ENCODE measurements around the gene EPHB4.
"Not testable (repeated sequence)": the region's sequence is repeated elsewhere in the genome, so short reads cannot be mapped to it uniquely, and the experiment has no call there.

Gene EPHB4

GRCh38 chr7:100856871-100857282 is 29.6 kb upstream of the EPHB4 start:
- Histone ChIP-seq H3K9me3 (ENCODE audit: insufficient read depth, low read depth, low read length) (no peaks in the 10 kb centered on the region), H4K20me1 (ENCODE audit: insufficient read depth, low read length, poor library complexity, severe bottlenecking) (no peaks in the 10 kb centered on the region), H3K79me2 (ENCODE audit: insufficient read depth, low read length) (peaks cover 11% of the 10 kb centered on the region; the same call in 1 of the 2 replicates), H3K27me3 (ENCODE audit: insufficient read depth, low read length, poor library complexity, severe bottlenecking) (no peaks in the 10 kb centered on the region), H3K4me1 (ENCODE audit: insufficient read depth, low read length, poor library complexity, severe bottlenecking) (peaks cover 11% of the 10 kb centered on the region), H3F3A (ENCODE audit: low read depth) (no peaks in the 10 kb centered on the region), H3K4me3 (ENCODE audit: low read length, poor library complexity, severe bottlenecking) (no peak overlapping the region), H3K9ac (ENCODE audit: low read depth, low read length, poor library complexity, severe bottlenecking) (no peak overlapping the region), H2AFZ (ENCODE audit: low read length) (no peak overlapping the region), H3K9me2 (replicated peaks; ENCODE audit: low read depth, low read length) (no peaks in the 10 kb centered on the region), H3K4me2 (ENCODE audit: low read depth, low read length, poor library complexity, severe bottlenecking) (no peak overlapping the region), H3K36me3 (ENCODE audit: insufficient read depth, low read length) (no peaks in the 10 kb centered on the region)
- TF ChIP-seq CTCF (conservative IDR thresholded peaks at IDR 0.05; ENCODE audit: low read length) (no peak), EZH2phosphoT487 (IDR thresholded peaks at IDR 0.05; ENCODE audit: borderline replicate concordance) (no peak)

DNA sequence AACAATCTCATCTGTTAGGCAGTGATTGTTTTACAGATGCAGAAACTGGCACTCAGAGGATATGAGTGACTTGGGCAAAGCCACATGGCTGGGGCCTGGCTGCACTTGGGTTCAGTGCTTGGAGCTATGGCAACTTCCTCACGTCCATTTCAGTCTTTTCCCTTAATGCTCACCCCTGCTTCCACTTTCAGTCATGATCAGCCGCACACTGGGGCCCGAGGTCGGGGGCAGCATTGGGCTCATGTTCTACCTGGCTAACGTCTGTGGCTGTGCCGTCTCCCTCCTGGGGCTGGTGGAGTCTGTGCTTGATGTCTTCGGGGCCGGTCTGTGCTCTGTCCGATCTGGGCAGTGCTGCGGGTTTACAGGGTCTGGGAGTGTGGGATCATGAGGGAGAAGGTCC is 28.2 kb upstream of the EPHB4 start:
- Histone ChIP-seq H4K20me1 (ENCODE audit: insufficient read depth, low read length, poor library complexity, severe bottlenecking) (no peaks in the 10 kb centered on the region), H3K9me3 (ENCODE audit: insufficient read depth, low read depth, low read length) (no peaks in the 10 kb centered on the region), H3K9ac (ENCODE audit: low read depth, low read length, poor library complexity, severe bottlenecking) (no peak overlapping the region), H3K4me3 (ENCODE audit: low read length, poor library complexity, severe bottlenecking) (no peak overlapping the region), H3K27me3 (ENCODE audit: insufficient read depth, low read length, poor library complexity, severe bottlenecking) (no peaks in the 10 kb centered on the region), H3K4me2 (ENCODE audit: low read depth, low read length, poor library complexity, severe bottlenecking) (no peak overlapping the region), H2AFZ (ENCODE audit: low read length) (no peak overlapping the region), H3K79me2 (ENCODE audit: insufficient read depth, low read length) (peaks cover 11% of the 10 kb centered on the region; the same call in 1 of the 2 replicates), H3F3A (ENCODE audit: low read depth) (no peaks in the 10 kb centered on the region), H3K9me2 (replicated peaks; ENCODE audit: low read depth, low read length) (no peaks in the 10 kb centered on the region), H3K36me3 (ENCODE audit: insufficient read depth, low read length) (no peaks in the 10 kb centered on the region), H3K4me1 (ENCODE audit: insufficient read depth, low read length, poor library complexity, severe bottlenecking) (peaks cover 13% of the 10 kb centered on the region)
- TF ChIP-seq CTCF (conservative IDR thresholded peaks at IDR 0.05; ENCODE audit: low read length) (no peak), EZH2phosphoT487 (IDR thresholded peaks at IDR 0.05; ENCODE audit: borderline replicate concordance) (no peak)

GRCh38 chr7:100854899-100855298 is 27.6 kb upstream of the EPHB4 start:
- not testable (repeated sequence) for H3K9ac ChIP-seq (ENCODE audit: low read depth, low read length, poor library complexity, severe bottlenecking); H3K9me3 ChIP-seq (ENCODE audit: insufficient read depth, low read depth, low read length); H3K4me2 ChIP-seq (ENCODE audit: low read depth, low read length, poor library complexity, severe bottlenecking); H3F3A ChIP-seq (ENCODE audit: low read depth); H3K27me3 ChIP-seq (ENCODE audit: insufficient read depth, low read length, poor library complexity, severe bottlenecking); H3K36me3 ChIP-seq (ENCODE audit: insufficient read depth, low read length); H3K4me3 ChIP-seq (ENCODE audit: low read length, poor library complexity, severe bottlenecking); H3K9me2 ChIP-seq (replicated peaks; ENCODE audit: low read depth, low read length); H4K20me1 ChIP-seq (ENCODE audit: insufficient read depth, low read length, poor library complexity, severe bottlenecking); H2AFZ ChIP-seq (ENCODE audit: low read length)
- Histone ChIP-seq H3K79me2 (ENCODE audit: insufficient read depth, low read length) (peaks cover 11% of the 10 kb centered on the region; the same call in 1 of the 2 replicates), H3K4me1 (ENCODE audit: insufficient read depth, low read length, poor library complexity, severe bottlenecking) (peaks cover 13% of the 10 kb centered on the region)

DNA sequence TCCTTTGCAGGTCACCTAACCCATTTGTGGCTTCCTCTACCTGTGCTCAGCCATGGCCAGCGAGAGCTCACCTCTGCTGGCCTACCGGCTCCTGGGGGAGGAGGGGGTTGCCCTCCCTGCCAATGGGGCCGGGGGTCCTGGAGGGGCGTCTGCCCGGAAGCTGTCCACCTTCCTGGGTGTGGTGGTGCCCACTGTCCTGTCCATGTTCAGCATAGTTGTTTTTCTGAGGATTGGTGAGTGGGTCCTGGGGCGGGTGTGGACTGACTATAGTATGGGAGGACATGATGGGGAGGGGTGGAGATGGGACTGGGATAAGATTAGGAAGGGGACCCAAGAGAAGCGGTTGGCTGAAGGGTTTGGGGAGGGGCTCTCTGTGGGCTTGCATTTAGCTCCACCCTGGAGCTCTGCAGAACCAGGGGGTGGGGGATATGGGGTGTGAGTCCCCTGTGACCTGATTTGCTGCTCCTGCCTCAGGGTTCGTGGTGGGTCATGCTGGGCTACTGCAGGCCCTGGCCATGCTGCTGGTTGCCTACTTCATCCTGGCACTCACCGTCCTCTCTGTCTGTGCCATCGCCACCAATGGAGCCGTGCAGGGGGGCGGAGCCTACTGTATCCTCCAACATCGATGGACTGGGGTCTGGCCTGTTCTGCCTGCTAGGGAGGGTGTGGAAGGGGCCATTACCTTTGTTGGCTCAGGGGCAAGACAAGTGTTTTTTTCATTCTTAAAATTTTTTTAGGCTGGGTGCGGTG is 27.0 kb upstream of the EPHB4 start:
- H3K4me3 ChIP-seq (ENCODE audit: low read length, poor library complexity, severe bottlenecking) = no peak overlapping the region
- no peak for TF ChIP-seq EZH2phosphoT487 (IDR thresholded peaks at IDR 0.05; ENCODE audit: borderline replicate concordance)
- TF ChIP-seq CTCF (conservative IDR thresholded peaks at IDR 0.05; ENCODE audit: low read length) = no peak
- no peak overlapping the region for H3K9ac ChIP-seq (ENCODE audit: low read depth, low read length, poor library complexity, severe bottlenecking)
- H3K9me3 ChIP-seq (ENCODE audit: insufficient read depth, low read depth, low read length) = no peaks in the 10 kb centered on the region
- peak overlapping the region; percentile 95 for H3K4me2 ChIP-seq (ENCODE audit: low read depth, low read length, poor library complexity, severe bottlenecking)
- H3K36me3 ChIP-seq (ENCODE audit: insufficient read depth, low read length) = no peaks in the 10 kb centered on the region
- H3K79me2 ChIP-seq (ENCODE audit: insufficient read depth, low read length) = peaks cover 11% of the 10 kb centered on the region; the same call in 1 of the 2 replicates
- no peak overlapping the region for H2AFZ ChIP-seq (ENCODE audit: low read length)
- H3K27me3 ChIP-seq (ENCODE audit: insufficient read depth, low read length, poor library complexity, severe bottlenecking) = no peaks in the 10 kb centered on the region
- no peaks in the 10 kb centered on the region for H3F3A ChIP-seq (ENCODE audit: low read depth)
- H3K4me1 ChIP-seq (ENCODE audit: insufficient read depth, low read length, poor library complexity, severe bottlenecking) = peaks cover 13% of the 10 kb centered on the region
- H4K20me1 ChIP-seq (ENCODE audit: insufficient read depth, low read length, poor library complexity, severe bottlenecking) = no peaks in the 10 kb centered on the region
- no peaks in the 10 kb centered on the region for H3K9me2 ChIP-seq (replicated peaks; ENCODE audit: low read depth, low read length)

All from Loucy (cell line).